Hypothalamus (tissue), 51 donors: ENCODE measurements around the gene OR9Q1.

ENCODE experiments used
- DNase-seq, 51 donors: peaks; one replicate each; lab custom pipeline; 2025; lab: John Stamatoyannopoulos, UW

Gene OR9Q1

DNA sequence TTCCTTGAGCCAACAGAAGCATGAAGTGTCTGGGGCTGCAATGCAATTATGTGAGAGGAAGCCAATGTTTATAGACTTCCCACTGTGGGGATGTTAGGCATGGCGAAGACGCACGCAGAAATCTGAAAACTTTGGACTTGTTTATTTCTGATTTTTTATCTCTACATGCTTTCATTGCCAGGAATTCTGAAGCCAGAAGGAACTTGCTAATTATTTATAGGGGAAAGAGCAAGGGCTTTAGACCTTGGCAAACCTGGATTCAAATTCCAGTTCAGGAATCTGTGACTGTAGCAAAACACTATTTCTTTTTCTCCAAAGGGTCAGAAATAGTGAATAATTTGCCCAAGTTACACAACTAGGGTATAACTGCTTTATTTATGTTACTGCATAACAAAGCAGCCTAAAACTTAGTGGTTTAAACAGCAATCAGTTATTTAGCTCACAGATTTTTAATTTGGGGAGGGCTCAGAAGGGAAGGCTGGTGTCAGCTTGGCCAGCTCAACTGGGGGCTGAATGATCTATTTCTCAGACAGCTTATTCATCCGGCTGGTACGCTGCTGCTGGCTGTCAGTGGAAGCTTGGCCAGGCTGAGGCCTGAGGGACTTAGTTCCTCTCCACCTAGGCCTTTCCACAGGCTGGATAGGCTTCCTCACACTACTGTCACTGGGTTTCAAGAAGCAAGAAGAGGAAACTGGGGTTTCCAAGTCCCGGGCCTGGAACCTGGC, 5.2 kb downstream of the OR9Q1 start:
- DNase-seq: peak in 8 of 51 donors; percentile 1 to 19 (median 10)

- DNase-seq: no peak
Measured at GRCh38 chr11:58030653-58031052, 7.0 kb downstream of the OR9Q1 start, which contains the start of gene OR6Q1. Gene OR6Q1, plus strand, starts transcription at chr11:58030953. Its CDS starts 0 bp downstream, at chr11:58030953.

GRCh38 chr11:58034471-58034870, 10.8 kb downstream of the OR9Q1 start:
- DNase-seq: no peak

- DNase-seq: no peak
Measured at GRCh38 chr11:58039589-58039988, 15.9 kb downstream of the OR9Q1 start.

DNA sequence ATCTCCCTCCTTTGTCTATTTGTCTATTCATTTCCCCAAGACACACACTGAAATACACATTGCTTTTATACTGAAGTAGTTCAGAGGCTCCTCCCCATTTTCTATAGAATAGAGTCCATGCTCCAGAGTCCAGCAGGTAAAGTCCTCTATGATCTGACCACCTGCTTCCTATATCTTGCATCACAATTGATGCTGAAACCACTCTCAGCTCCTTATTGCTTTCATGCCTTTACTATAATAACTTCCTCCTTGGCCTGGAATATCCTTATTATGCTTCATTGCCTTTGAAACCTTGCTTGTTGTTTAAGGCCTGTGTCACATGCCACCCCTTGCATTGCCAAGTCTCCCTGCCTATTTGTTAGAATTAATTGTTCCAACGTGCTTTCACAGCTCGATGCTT, 19.7 kb downstream of the OR9Q1 start:
- DNase-seq: no peak

- DNase-seq: no peak
Measured at GRCh38 chr11:58046231-58046630, 22.6 kb downstream of the OR9Q1 start.

GRCh38 chr11:58047818-58048217, 24.1 kb downstream of the OR9Q1 start:
- no peak for DNase-seq

- no peak for DNase-seq
Measured at GRCh38 chr11:58055806-58056401, 32.2 kb downstream of the OR9Q1 start.

- no peak for DNase-seq
Measured at GRCh38 chr11:58057481-58057880, 33.8 kb downstream of the OR9Q1 start.

DNA sequence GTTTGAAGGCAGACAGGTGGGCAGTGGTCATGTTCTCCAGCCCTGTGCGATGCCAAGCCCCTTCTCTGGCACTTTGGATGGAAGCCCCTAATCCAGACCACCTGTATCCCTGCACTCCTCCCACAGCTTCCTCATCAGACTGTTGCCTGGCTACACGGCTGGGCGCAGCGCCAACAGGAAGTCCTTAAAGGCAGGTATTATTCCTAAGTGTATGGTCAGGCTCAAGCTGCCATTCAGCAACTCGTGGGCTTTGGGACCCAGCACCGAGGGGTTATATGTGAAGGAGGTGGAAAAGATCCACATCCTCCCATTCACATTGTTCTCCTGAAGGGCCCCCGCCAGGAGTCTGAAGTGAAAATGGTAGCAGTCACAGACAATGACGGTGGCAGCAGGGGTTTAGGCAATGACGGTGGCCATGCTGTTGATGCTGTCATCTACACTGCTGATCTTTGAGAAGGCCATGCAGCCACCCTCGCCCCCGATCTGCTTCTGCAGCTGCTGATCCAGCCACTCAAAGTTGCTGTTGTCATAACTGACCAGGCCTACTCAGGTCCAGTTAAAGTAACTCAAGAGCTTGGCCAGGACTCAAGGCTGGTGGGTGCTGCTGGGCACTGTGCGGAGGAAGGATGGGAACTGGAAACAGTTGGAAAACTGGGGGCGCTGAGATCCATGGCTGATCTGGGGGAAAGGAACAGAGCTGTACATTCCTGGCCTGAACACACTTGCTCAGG, 34.8 kb downstream of the OR9Q1 start:
- no peak for DNase-seq

DNA sequence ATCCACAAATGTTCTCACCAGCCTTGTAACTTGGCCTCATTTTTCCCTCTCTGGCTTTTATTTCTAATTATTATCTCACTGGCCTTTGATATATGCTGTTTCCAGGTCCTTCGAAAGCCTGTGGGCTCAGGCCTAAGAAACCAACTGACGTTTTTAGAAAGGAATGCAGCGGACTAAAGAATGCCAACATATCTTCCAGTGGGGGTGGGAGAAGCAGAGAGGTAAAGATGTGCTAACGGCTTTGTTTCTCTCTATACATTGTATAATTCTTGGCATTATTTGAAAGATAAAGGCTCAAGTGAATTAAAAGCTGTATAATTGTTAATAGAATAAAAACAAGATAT, 35.3 kb downstream of the OR9Q1 start:
- no peak for DNase-seq

- no peak for DNase-seq
Measured at GRCh38 chr11:58060535-58060934, 36.9 kb downstream of the OR9Q1 start.

- no peak for DNase-seq
Measured at GRCh38 chr11:58060939-58061672, 37.4 kb downstream of the OR9Q1 start.

- no peak for DNase-seq
Measured at GRCh38 chr11:58061813-58062212, 38.1 kb downstream of the OR9Q1 start.

GRCh38 chr11:58067685-58068084, 44.0 kb downstream of the OR9Q1 start:
- no peak for DNase-seq

GRCh38 chr11:58068655-58069054, 45.0 kb downstream of the OR9Q1 start:
- no peak for DNase-seq

- no peak for DNase-seq
Measured at GRCh38 chr11:58070585-58070984, 46.9 kb downstream of the OR9Q1 start.

DNA sequence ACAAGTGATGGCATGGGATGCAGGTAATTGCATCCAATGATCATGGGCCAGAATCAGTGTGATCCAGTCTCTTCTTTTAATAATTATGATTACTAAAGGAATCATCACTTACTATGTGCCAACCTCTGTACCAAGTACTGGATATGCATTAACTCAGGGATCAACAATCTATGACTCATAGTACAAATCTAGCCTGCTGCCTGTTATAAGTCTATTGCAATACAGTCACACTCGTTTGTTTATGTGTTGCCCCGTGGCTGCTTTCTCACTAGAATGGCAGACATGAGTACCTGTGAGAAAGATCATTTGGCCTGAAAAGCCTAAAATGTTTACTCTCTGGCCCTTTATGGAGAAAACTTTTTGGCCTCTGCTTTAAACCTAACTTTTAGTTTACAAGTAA, 52.1 kb downstream of the OR9Q1 start:
- DNase-seq: no peak

DNA sequence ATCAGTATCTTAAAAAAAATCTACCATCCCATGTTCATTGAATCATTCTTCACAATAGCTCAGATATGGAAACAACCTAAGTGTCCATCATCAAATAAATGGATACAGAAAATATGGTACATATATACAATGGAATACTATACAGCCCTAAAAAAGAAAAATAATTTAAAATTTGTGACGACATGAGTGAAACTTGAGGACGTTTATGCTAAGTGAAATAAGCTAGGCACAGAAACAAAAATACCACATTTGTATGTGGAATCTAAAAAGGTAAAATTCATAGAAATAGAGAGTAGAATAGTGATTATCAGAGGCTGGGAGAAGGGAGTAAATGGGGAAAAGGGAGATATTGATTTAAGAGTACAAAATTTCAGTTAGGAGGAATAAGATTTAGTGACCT, 62.8 kb downstream of the OR9Q1 start:
- DNase-seq: no peak

GRCh38 chr11:58097437-58097836, 73.8 kb downstream of the OR9Q1 start:
- DNase-seq: no peak

DNA sequence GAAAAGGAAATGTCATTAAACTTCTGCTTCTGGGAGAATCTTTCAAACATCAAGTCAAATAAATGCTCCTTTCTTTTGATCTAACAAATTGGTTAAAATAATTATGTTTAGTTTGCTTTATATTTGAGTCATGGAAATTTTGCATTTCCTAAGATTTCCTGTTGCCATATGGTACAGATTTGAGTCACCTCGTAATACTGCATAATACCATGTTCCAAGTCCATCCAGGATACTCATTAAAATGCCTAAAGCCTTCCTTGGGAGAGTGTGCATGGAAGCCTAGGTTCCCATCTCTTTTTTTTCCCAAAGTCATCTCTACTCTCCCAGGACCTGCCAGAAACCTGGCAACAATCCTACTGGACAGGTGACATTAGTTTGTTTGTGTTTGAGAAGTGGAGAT, 97.4 kb downstream of the OR9Q1 start:
- DNase-seq: no peak
